SU-DHL-6 (cell line): ENCODE data around the gene TCF12.

Experiments
- EZH2phosphoT487 ChIP-seq: fragments of 200-600 bp; sonication (generic), shearing (Covaris generic); conservative IDR thresholded peaks from 2 replicates; pipeline ENCODE4 v1.6.1; 2018; ENCODE audit warnings: mild to moderate bottlenecking, antibody characterized with exemption, low read length, moderate library complexity, mixed read lengths
- TF ChIP-seq, protein P1 (sequence below): fragments of 200-600 bp; sonication (generic); IDR thresholded peaks from one replicate; pipeline ENCODE4 v1.5.1; 2017; ENCODE audit warnings: antibody characterized with exemption, mild to moderate bottlenecking, low read length, moderate library complexity; ENCODE audit not compliant: insufficient read depth, poor library complexity, severe bottlenecking

DNA sequence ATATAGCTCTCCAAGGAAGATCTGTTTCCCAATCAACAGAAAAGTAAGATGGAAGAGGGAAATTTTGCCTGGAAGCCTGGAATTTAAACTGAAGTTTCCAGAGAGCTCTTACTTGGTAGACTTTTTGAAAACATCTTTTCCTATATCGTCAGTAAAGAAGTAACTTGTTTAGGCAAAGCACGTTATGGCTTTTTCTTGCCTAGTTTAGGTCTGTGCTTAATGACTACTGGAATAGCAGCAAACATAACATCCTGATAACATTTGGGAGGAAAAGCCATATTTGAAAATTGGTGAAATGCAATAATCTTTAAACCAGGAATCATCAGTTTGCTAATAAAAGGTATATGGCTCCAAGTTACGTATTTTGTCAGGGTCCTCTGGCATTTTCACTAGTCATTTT, 297.4 kb downstream of the TCF12 start:
- TF ChIP-seq, protein P1, sequence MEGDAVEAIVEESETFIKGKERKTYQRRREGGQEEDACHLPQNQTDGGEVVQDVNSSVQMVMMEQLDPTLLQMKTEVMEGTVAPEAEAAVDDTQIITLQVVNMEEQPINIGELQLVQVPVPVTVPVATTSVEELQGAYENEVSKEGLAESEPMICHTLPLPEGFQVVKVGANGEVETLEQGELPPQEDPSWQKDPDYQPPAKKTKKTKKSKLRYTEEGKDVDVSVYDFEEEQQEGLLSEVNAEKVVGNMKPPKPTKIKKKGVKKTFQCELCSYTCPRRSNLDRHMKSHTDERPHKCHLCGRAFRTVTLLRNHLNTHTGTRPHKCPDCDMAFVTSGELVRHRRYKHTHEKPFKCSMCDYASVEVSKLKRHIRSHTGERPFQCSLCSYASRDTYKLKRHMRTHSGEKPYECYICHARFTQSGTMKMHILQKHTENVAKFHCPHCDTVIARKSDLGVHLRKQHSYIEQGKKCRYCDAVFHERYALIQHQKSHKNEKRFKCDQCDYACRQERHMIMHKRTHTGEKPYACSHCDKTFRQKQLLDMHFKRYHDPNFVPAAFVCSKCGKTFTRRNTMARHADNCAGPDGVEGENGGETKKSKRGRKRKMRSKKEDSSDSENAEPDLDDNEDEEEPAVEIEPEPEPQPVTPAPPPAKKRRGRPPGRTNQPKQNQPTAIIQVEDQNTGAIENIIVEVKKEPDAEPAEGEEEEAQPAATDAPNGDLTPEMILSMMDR, result no peak
- no peak for TF ChIP-seq EZH2phosphoT487
